ENCODE results near the gene KLRK1. TPM values are rescaled to one million over a fixed set of nuclear protein-coding genes. Genes with fewer than 3 reads are reported as not detected.

KLRK1 gene
- total RNA-seq, 1 experiment from 2014 or later, result not detected

DNA sequence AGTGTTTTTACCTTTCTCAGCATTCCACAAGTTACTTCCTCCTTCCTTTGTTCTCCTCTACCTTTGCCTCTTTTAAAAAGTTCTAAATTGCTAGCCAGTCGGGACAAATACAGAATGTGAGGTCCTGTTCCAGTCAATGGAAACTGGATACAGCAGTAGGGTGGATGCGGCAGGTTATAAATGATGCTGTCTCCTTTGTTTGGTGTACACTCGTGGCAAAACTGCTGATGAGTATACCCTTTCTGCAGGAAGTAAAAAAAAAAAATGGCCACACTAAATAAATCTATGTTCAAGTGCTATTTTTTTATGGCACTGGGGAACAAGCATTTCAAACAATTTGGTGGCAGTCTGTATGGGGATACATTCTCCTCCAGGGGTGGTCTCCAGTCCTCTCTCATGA lies 27.5 kb downstream of the KLRK1 start:
- ChIA-PET POLR2A (ENCODE audit: unreplicated experiment) (no interaction called here), CTCF (no interaction called here)
- no TSS peak for BruUV-seq (replicated peaks)
- Histone ChIP-seq H3K4me1 (ENCODE audit: insufficient read depth, low read length) (peaks cover 49% of the 10 kb centered on the region), H3K9ac (ENCODE audit: low read length) (peak overlapping the region; percentile 22; the same call in 1 of the 2 replicates), H3K4me2 (ENCODE audit: low read length) (peak overlapping the region; percentile 93), H3F3A (ENCODE audit: low read length, unreplicated experiment) (peaks cover 5% of the 10 kb centered on the region), H3K36me3 (ENCODE audit: low read depth, low read length) (no peaks in the 10 kb centered on the region), H4K20me1 (ENCODE audit: low read length) (no peaks in the 10 kb centered on the region), H3K27me3 (ENCODE audit: low read length) (no peaks in the 10 kb centered on the region), H3K9me2 (replicated peaks; ENCODE audit: low read length) (no peaks in the 10 kb centered on the region), H3K27ac (ENCODE audit: low read length) (peak overlapping the region; percentile 80), H3K4me3 (ENCODE audit: low read length) (no peak overlapping the region), H2AFZ (ENCODE audit: low read length) (peak overlapping the region; percentile 69; the same call in 1 of the 2 replicates), H3K9me3 (ENCODE audit: low read length) (no peaks in the 10 kb centered on the region), H3K79me2 (ENCODE audit: low read length) (no peaks in the 10 kb centered on the region)
- intact Hi-C loops (cut with micrococcal nuclease), result loop anchor here (10.0 kb wide), 1 partner anchor 142 kb away; the partner anchor contains the start of gene EIF2S3B
- no peak for DNase-seq
- no peak for ATAC-seq
- TF ChIP-seq, protein P1, sequence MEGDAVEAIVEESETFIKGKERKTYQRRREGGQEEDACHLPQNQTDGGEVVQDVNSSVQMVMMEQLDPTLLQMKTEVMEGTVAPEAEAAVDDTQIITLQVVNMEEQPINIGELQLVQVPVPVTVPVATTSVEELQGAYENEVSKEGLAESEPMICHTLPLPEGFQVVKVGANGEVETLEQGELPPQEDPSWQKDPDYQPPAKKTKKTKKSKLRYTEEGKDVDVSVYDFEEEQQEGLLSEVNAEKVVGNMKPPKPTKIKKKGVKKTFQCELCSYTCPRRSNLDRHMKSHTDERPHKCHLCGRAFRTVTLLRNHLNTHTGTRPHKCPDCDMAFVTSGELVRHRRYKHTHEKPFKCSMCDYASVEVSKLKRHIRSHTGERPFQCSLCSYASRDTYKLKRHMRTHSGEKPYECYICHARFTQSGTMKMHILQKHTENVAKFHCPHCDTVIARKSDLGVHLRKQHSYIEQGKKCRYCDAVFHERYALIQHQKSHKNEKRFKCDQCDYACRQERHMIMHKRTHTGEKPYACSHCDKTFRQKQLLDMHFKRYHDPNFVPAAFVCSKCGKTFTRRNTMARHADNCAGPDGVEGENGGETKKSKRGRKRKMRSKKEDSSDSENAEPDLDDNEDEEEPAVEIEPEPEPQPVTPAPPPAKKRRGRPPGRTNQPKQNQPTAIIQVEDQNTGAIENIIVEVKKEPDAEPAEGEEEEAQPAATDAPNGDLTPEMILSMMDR (conservative IDR thresholded peaks at IDR 0.05; ENCODE audit: low read depth, low read length), result no peak
- no peak for TF ChIP-seq EZH2 (IDR thresholded peaks at IDR 0.05; ENCODE audit: low read length, unreplicated experiment)

DNA sequence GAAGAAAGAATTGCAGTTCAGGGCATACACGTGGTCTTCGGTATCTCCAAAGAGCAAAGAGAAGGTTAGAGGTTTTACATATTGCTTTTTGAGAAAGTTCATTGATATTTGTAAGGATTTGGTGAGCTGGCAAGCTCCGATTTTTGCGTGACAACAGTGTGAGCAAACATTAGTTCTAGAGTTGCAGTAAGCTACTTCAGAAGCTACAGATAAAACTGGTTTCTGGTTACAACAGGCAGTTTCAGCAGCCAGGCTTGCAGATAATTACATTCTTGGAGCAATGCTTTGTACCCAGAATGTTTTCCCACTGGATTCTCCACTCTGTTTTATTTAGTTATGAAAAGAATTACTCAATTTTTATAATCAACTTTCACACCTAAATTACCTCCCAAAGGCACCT lies 28.2 kb downstream of the KLRK1 start:
- intact Hi-C loops (cut with micrococcal nuclease), result loop anchor here (10.0 kb wide), 1 partner anchor 143 kb away; the partner anchor contains the start of gene EIF2S3B
- ChIA-PET CTCF (no interaction called here), POLR2A (ENCODE audit: unreplicated experiment) (no interaction called here)
- H3K4me3 ChIP-seq (ENCODE audit: low read length), result peak overlapping the region; percentile 40
- ATAC-seq (peak; percentile 18), DNase-seq (peak; percentile 66)
- peak overlapping the region; percentile 80 for H3K27ac ChIP-seq (ENCODE audit: low read length)
- peak overlapping the region; percentile 44 for H3K9ac ChIP-seq (ENCODE audit: low read length)
- H3K36me3 ChIP-seq (ENCODE audit: low read depth, low read length), result no peaks in the 10 kb centered on the region
- peak overlapping the region; percentile 93 for H3K4me2 ChIP-seq (ENCODE audit: low read length)
- no TSS peak for BruUV-seq (replicated peaks)
- no peaks in the 10 kb centered on the region for H3K27me3 ChIP-seq (ENCODE audit: low read length)
- H4K20me1 ChIP-seq (ENCODE audit: low read length), result no peaks in the 10 kb centered on the region
- H3K9me2 ChIP-seq (replicated peaks; ENCODE audit: low read length), result no peaks in the 10 kb centered on the region
- H3K9me3 ChIP-seq (ENCODE audit: low read length), result no peaks in the 10 kb centered on the region
- H3K4me1 ChIP-seq (ENCODE audit: insufficient read depth, low read length), result peaks cover 47% of the 10 kb centered on the region
- H3K79me2 ChIP-seq (ENCODE audit: low read length), result no peaks in the 10 kb centered on the region
- peak overlapping the region; percentile 69 for H2AFZ ChIP-seq (ENCODE audit: low read length)
- H3F3A ChIP-seq (ENCODE audit: low read length, unreplicated experiment), result peaks cover 5% of the 10 kb centered on the region
- TF ChIP-seq EZH2phosphoT487 (IDR thresholded peaks at IDR 0.05; ENCODE audit: borderline replicate concordance, low read length), result no peak

DNA sequence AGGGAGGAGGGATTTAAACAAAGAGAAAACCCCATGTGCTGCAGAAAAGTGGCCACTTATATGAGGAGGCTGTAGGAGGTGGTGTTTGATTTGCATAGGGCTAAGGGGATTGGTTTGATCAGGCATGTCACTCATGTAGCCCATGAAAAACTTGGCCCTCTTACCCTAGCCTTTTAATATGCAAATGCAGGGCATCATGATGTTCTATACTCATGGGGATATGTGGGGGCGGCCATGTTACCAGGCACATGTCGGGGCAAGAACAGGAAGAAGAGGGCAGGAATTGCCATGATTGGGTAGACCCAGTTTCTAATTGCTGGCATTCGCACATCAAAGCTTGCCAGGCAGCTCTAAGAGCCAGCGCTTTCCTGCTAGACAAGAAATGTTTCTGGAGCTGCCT lies 28.8 kb downstream of the KLRK1 start:
- H4K20me1 ChIP-seq (ENCODE audit: low read length), result no peaks in the 10 kb centered on the region
- DNase-seq (peak; percentile 8), ATAC-seq (no peak)
- H3K79me2 ChIP-seq (ENCODE audit: low read length), result no peaks in the 10 kb centered on the region
- no TSS peak for BruUV-seq (replicated peaks)
- intact Hi-C loops (cut with micrococcal nuclease), result loop anchor here (10.0 kb wide), 1 partner anchor 144 kb away; the partner anchor contains the start of gene EIF2S3B
- peaks cover 5% of the 10 kb centered on the region for H3F3A ChIP-seq (ENCODE audit: low read length, unreplicated experiment)
- H3K4me2 ChIP-seq (ENCODE audit: low read length), result peak overlapping the region; percentile 93
- peak overlapping the region; percentile 44 for H3K9ac ChIP-seq (ENCODE audit: low read length)
- H3K27me3 ChIP-seq (ENCODE audit: low read length), result no peaks in the 10 kb centered on the region
- H3K9me3 ChIP-seq (ENCODE audit: low read length), result no peaks in the 10 kb centered on the region
- TF ChIP-seq EZH2 (IDR thresholded peaks at IDR 0.05; ENCODE audit: low read length, unreplicated experiment), result no peak
- TF ChIP-seq, protein P1 (conservative IDR thresholded peaks at IDR 0.05; ENCODE audit: low read depth, low read length), result no peak
- peak overlapping the region; percentile 40 for H3K4me3 ChIP-seq (ENCODE audit: low read length)
- peak overlapping the region; percentile 69 for H2AFZ ChIP-seq (ENCODE audit: low read length)
- H3K27ac ChIP-seq (ENCODE audit: low read length), result peak overlapping the region; percentile 80
- ChIA-PET POLR2A (ENCODE audit: unreplicated experiment) (no interaction called here), CTCF (no interaction called here)
- no peaks in the 10 kb centered on the region for H3K36me3 ChIP-seq (ENCODE audit: low read depth, low read length)
- H3K9me2 ChIP-seq (replicated peaks; ENCODE audit: low read length), result no peaks in the 10 kb centered on the region
- H3K4me1 ChIP-seq (ENCODE audit: insufficient read depth, low read length), result peaks cover 42% of the 10 kb centered on the region

Data from PC-3 (cell line).